ENCODE data around the gene PLSCR2. TPM values are rescaled to one million over a fixed set of nuclear protein-coding genes. Genes with fewer than 3 reads are reported as not detected.

PLSCR2 gene
- polyA plus RNA-seq, 1 experiment, result not detected

- CTCF ChIA-PET, result interaction anchor here (0.8 to 1.3 kb wide), 5 partner anchors 63 to 200 kb away, joined by 3 to 4 read pairs (median 3); no protein-coding TSS in a partner anchor
- H3K4me3 ChIP-seq (ENCODE audit: low read depth, low read length), result no peak overlapping the region
- POLR2A ChIA-PET, result interaction anchor here (0.9 kb wide), 1 partner anchor 16 kb away, joined by 8 read pairs; no protein-coding TSS in a partner anchor
Observed at GRCh38 chr3:146390006-146390772, 79.2 kb downstream of the PLSCR2 start.

GRCh38 chr3:146387566-146387965 is 81.8 kb downstream of the PLSCR2 start:
- no peak for DNase-seq (ENCODE audit: low read depth, low spot score)
- no peak overlapping the region for H3K27ac ChIP-seq (ENCODE audit: low read depth, low read length)

More at GRCh38 chr3:146390006-146390772, 79.2 kb downstream of the PLSCR2 start:
- DNase-seq (ENCODE audit: low read depth, low spot score), result no peak
- H3K27ac ChIP-seq (ENCODE audit: low read depth, low read length), result no peak overlapping the region
- no peaks in the 10 kb centered on the region for H3K9me3 ChIP-seq (ENCODE audit: control insufficient read depth, insufficient read depth, low read length)
- H3K27me3 ChIP-seq (ENCODE audit: control insufficient read depth, insufficient read depth, low read length), result no peaks in the 10 kb centered on the region
- TF ChIP-seq CTCF (IDR thresholded peaks at IDR 0.05; ENCODE audit: low read depth, low read length), result no peak

GRCh38 chr3:146386936-146387335 is 82.4 kb downstream of the PLSCR2 start:
- Histone ChIP-seq H3K4me3 (ENCODE audit: low read depth, low read length) (no peak overlapping the region), H3K27me3 (ENCODE audit: control insufficient read depth, insufficient read depth, low read length) (no peaks in the 10 kb centered on the region), H3K27ac (ENCODE audit: low read depth, low read length) (no peak overlapping the region), H3K9me3 (ENCODE audit: control insufficient read depth, insufficient read depth, low read length) (no peaks in the 10 kb centered on the region)
- ChIA-PET POLR2A (no interaction called here), CTCF (interaction anchor here (0.9 kb wide), 1 partner anchor 13 kb away, joined by 4 read pairs; no protein-coding TSS in a partner anchor)
- DNase-seq (ENCODE audit: low read depth, low spot score), result no peak
- no peak for TF ChIP-seq CTCF (IDR thresholded peaks at IDR 0.05; ENCODE audit: low read depth, low read length)

More at GRCh38 chr3:146387566-146387965, 81.8 kb downstream of the PLSCR2 start:
- CTCF ChIA-PET, result interaction anchor here (0.9 kb wide), 1 partner anchor 14 kb away, joined by 4 read pairs; no protein-coding TSS in a partner anchor
- Histone ChIP-seq H3K9me3 (ENCODE audit: control insufficient read depth, insufficient read depth, low read length) (no peaks in the 10 kb centered on the region), H3K27me3 (ENCODE audit: control insufficient read depth, insufficient read depth, low read length) (no peaks in the 10 kb centered on the region), H3K4me3 (ENCODE audit: low read depth, low read length) (no peak overlapping the region)
- TF ChIP-seq CTCF (IDR thresholded peaks at IDR 0.05; ENCODE audit: low read depth, low read length), result no peak
- POLR2A ChIA-PET, result no interaction called here

DNA sequence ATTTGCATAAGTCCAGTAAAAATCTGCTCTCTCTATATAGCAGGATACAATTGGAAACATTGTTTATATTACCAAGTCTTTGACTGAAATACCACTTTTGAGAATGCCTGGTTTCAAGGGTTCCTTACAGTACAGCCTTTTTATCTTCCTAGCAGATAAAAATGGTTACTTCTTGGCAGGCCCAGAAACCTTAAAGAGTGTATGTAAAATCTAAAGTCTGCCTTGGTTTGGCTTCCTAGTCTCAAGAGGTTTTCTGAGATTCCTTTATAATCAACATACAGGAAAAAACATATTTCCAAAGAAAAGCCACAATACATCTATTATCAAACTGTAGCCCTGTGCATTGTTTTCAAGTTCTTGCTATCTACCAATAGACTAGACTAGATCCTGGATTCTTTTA is 84.6 kb downstream of the PLSCR2 start:
- no peaks in the 10 kb centered on the region for H3K27me3 ChIP-seq (ENCODE audit: control insufficient read depth, insufficient read depth, low read length)
- H3K27ac ChIP-seq (ENCODE audit: low read depth, low read length), result no peak overlapping the region
- no peak overlapping the region for H3K4me3 ChIP-seq (ENCODE audit: low read depth, low read length)
- no peak for TF ChIP-seq CTCF (IDR thresholded peaks at IDR 0.05; ENCODE audit: low read depth, low read length)
- no peaks in the 10 kb centered on the region for H3K9me3 ChIP-seq (ENCODE audit: control insufficient read depth, insufficient read depth, low read length)
- no peak for DNase-seq (ENCODE audit: low read depth, low spot score)
- CTCF ChIA-PET, result no interaction called here
- POLR2A ChIA-PET, result no interaction called here

Other genes starting within 250 kb of the PLSCR2 start
- 7.9 and 8.5 TPM in 2 replicates for gene PLSCR4, start 218.5 kb downstream of the PLSCR2 start, polyA plus RNA-seq (2011; rRNA removed)
- gene PLSCR1, start 75.0 kb upstream of the PLSCR2 start, polyA plus RNA-seq (2011; rRNA removed), result 33.7 and 40.4 TPM in 2 replicates
- not detected in 2 replicates for gene PLSCR5, start 135.8 kb upstream of the PLSCR2 start, polyA plus RNA-seq (2011; rRNA removed)